Stomach (tissue), 9 donors: ENCODE results near the gene COX6B2. TPM values are rescaled to one million over a fixed set of nuclear protein-coding genes. Genes with fewer than 3 reads are reported as not detected.

Experiments
- DNase-seq, 2 donors: peaks; one replicate each; pipeline versions ENCODE4 v3.0.0 to v3.0.0-alpha.2; 2013 to 2019
- H3K27ac ChIP-seq, 5 donors: fragments of 200-600 bp in 4 of 5; sonication (generic) in 4 of 5; one replicate each; pipeline ENCODE4 v1.5.1; 2013 to 2019; ENCODE audit warnings: mild to moderate bottlenecking in 1 of 5, moderate library complexity in 1 of 5
- H3K27me3 ChIP-seq, 3 donors: fragments of 200-600 bp; sonication (generic); one replicate each; pipeline ENCODE4 v1.5.1; 2017 to 2019; ENCODE audit warnings: mixed run types in 1 of 3
- H3K36me3 ChIP-seq, 4 donors: fragments of 200-600 bp; sonication (generic); 1 replicate in 3 of 4; 2 replicates in 1 of 4; pipeline ENCODE4 v1.5.1; 2016 to 2019
- H3K4me1 ChIP-seq, 4 donors: fragments of 200-600 bp; sonication (generic); one replicate each; pipeline ENCODE4 v1.5.1; 2016 to 2019
- H3K4me3 ChIP-seq, 4 donors: fragments of 200-600 bp; sonication (generic) in 3 of 4; one replicate each; pipeline ENCODE4 v1.5.1; 2016 to 2019; ENCODE audit warnings: mild to moderate bottlenecking in 1 of 4
- H3K9me3 ChIP-seq, 4 donors: fragments of 200-600 bp; sonication (generic); one replicate each; pipeline ENCODE4 v1.5.1; 2016 to 2019
- CTCF ChIP-seq, 7 experiments: fragments of 450-650 bp in 4 of 7; fragments of 200-600 bp in 3 of 7; sonication (generic) in 3 of 7; IDR thresholded peaks; one replicate each; pipeline ENCODE4 v1.5.1; 2016 to 2019; ENCODE audit warnings: antibody characterized with exemption in 7 of 7, control low read depth in 2 of 7, mild to moderate bottlenecking in 1 of 7
- EP300 ChIP-seq: sonication (generic); formaldehyde crosslinking; IDR thresholded peaks from one replicate; pipeline ENCODE4 v1.6.1; 2017; ENCODE audit warnings: antibody characterized with exemption
- POLR2A ChIP-seq, 4 donors: fragments of 450-650 bp; IDR thresholded peaks; one replicate each; pipeline ENCODE4 v1.6.1; 2016; ENCODE audit warnings: antibody characterized with exemption in 4 of 4, control low read depth in 2 of 4, mild to moderate bottlenecking in 1 of 4, moderate library complexity in 1 of 4
- POLR2AphosphoS5 ChIP-seq, 3 donors: sonication (generic); formaldehyde crosslinking; IDR thresholded peaks; one replicate each; pipeline ENCODE4 v1.6.1; 2016; ENCODE audit warnings: antibody characterized with exemption in 3 of 3
- WGBS, 5 donors: extraction: QIAGEN DNeasy Blood & Tissue Kit in 3 of 5; methylation state at CpG; one replicate each; pipeline versions ENCODE4 v1.1.5 to v1.1.7; 2013 to 2018; 5-methylcytosine and 5-hydroxymethylcytosine counted together
- intact Hi-C: fragments of 100-400 bp; cut with DNase I; formaldehyde crosslinking; loops from one replicate; pipeline ENCODE4 v1.15.1; 2023; ENCODE audit warnings: low total_unique reads
- polyA plus RNA-seq, 3 donors: library from polyadenylated mRNA; stranded (reverse); fragments of 200-250 nt; gene quantifications; one replicate each; pipeline ENCODE4 v1.2.3, GENCODE V29; 2013
- total RNA-seq, 5 donors: library from RNA; depleted of rRNA; stranded (reverse); fragments of >200 nt; gene quantifications; one replicate each; pipeline versions ENCODE4 v1.1.0 to v1.2.3, GENCODE V29; 2014 to 2016
- donor health status: healthy with polysubstance abuse.
- donor health status: Bipolar disorder and iron deficiency.
- donor health status: healthy.

The COX6B2 gene
- total and polyA plus RNA-seq, 8 donors, result 0.19 to 18.2 (median 0.93) TPM; not detected in 5

- Histone ChIP-seq H3K4me3 (peak overlapping the region; percentile 34 to 59 (median 41)), H3K27me3 (peaks cover 27 to 82% (median 42%) of the 10 kb centered on the region in 3 donors), H3K4me1 (peaks cover 18 to 24% (median 22%) of the 10 kb centered on the region in 4 donors), H3K9me3 (no peaks in the 10 kb centered on the region), H3K36me3 (no peaks in the 10 kb centered on the region), H3K27ac (no peak overlapping the region)
- WGBS, 5 donors, result 1 to 3% (median 2%) methylated on average over 23 to 72 of the region's 72 CpGs
- intact Hi-C loops, result no loop called here
- DNase-seq, result peak; percentile 79 to 85
- no peak for TF ChIP-seq EP300
- peak in 1 of 3 donors; percentile 8 for TF ChIP-seq POLR2AphosphoS5 (IDR thresholded peaks at IDR 0.05)
- no peak for TF ChIP-seq CTCF (IDR thresholded peaks at IDR 0.05)
Observed at GRCh38 chr19:55353803-55354697, 469 bp downstream of the COX6B2 start.

DNA sequence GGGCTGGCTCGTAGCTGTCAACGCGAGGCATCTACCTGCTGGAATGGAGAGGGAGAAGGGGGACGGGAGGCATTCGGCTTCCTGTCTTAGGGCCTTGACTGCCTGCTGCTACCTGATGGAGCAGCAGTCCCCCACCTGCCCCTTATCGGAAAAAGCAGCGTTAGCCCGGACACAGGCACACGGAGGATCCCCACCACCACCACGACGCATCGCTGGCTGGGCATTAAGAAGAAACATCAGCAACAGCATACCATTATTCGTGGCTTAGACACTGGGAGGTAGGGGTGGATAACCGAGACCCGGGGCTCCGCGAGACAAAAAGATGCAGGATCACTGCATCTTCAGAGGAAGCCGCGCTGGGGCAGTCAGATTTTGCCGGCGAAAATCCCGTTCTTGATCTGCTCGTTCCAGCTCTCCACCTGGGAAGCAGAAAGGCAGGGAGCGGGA is 1.1 kb downstream of the COX6B2 start:
- Histone ChIP-seq H3K9me3 (no peaks in the 10 kb centered on the region), H3K27me3 (peaks cover 27 to 82% (median 42%) of the 10 kb centered on the region in 3 donors), H3K4me1 (peaks cover 18 to 24% (median 22%) of the 10 kb centered on the region in 4 donors), H3K4me3 (peak overlapping the region; percentile 34 to 59 (median 41)), H3K36me3 (no peaks in the 10 kb centered on the region), H3K27ac (no peak overlapping the region)
- TF ChIP-seq CTCF (IDR thresholded peaks at IDR 0.05) (no peak), EP300 (no peak), POLR2AphosphoS5 (IDR thresholded peaks at IDR 0.05) (no peak), POLR2A (IDR thresholded peaks at IDR 0.05) (no peak)
- DNase-seq, result no peak
- intact Hi-C loops, result no loop called here
- 3 to 9% (median 3%) methylated on average over 21 to 24 of the region's 24 CpGs for WGBS, 5 donors

DNA sequence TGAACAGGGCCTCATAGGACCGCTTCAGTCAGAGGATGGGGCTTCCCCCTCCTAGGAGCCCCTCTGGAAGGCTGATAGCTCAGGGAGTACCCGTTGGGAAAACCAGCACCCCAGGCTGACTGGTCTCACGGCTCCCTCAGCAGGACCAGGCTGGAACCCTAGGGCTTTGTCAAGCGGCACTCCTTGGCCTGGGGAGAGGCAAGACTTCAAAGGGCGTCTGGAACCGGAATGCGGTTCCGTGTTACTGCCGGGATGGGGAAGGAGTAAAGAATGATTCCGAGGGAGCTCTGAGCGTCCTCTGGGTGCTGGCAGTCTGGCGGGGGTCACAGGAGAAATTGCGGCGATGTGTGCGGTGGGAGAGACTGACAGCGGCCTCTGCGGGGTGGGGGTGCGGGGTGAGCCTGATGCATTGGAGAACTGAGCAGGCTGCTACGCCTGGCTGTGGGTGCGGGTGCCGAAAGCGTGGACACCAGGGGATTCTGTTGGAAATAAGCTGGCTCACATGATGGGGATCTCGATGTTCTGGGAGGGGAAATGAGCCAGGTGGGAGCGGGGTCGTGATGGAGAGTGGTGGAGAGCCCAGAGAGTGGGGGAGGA is 1.9 kb downstream of the COX6B2 start:
- Histone ChIP-seq H3K4me1 (peaks cover 18 to 24% (median 22%) of the 10 kb centered on the region in 4 donors), H3K36me3 (peaks cover 0 to 1% (median under 1%) of the 10 kb centered on the region in 4 donors), H3K27ac (no peak overlapping the region), H3K4me3 (no peak overlapping the region), H3K9me3 (no peaks in the 10 kb centered on the region), H3K27me3 (peaks cover 27 to 82% (median 42%) of the 10 kb centered on the region in 3 donors)
- intact Hi-C loops, result no loop called here
- no peak for TF ChIP-seq POLR2AphosphoS5 (IDR thresholded peaks at IDR 0.05)
- no peak for TF ChIP-seq EP300
- TF ChIP-seq CTCF (IDR thresholded peaks at IDR 0.05), result no peak
- TF ChIP-seq POLR2A (IDR thresholded peaks at IDR 0.05), result no peak
- DNase-seq, result no peak
- 49 to 67% (median 57%) methylated on average over 25 of the region's 25 CpGs for WGBS, 5 donors

DNA sequence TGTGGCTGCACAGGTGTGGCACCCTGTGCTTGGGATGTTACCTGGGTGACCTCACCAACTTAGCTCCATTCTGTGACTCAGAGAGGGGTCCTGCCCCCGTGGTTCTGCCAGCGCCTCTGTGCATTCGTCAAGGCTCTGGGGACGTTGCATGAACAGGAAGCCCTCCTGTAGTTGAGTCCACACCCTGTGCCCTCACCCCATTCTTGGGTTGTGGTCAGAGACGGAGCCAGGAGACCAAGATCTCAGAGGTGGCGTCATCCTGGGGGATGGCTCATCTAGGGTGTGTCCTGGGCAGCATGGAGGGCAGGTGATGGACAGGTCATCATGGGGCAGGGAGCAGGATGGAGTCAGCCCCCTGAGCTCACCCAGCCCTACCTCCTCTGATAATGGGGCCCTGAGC is 2.5 kb downstream of the COX6B2 start:
- Histone ChIP-seq H3K27ac (no peak overlapping the region), H3K36me3 (peaks cover 0 to 7% (median 7%) of the 10 kb centered on the region in 4 donors), H3K4me3 (no peak overlapping the region), H3K9me3 (no peaks in the 10 kb centered on the region), H3K4me1 (peaks cover 18 to 24% (median 22%) of the 10 kb centered on the region in 4 donors), H3K27me3 (peaks cover 27 to 76% (median 37%) of the 10 kb centered on the region in 3 donors)
- TF ChIP-seq CTCF (IDR thresholded peaks at IDR 0.05) (no peak), POLR2A (IDR thresholded peaks at IDR 0.05) (no peak), EP300 (no peak), POLR2AphosphoS5 (IDR thresholded peaks at IDR 0.05) (no peak)
- WGBS, 5 donors, result 50 to 64% (median 56%) methylated on average over 4 to 6 of the region's 6 CpGs
- intact Hi-C loops, result no loop called here
- no peak for DNase-seq
